Ishikawa (cell line): ENCODE measurements around the gene TMEM53.

Experiments
- CEBPB ChIP-seq: IDR thresholded peaks from 2 replicates; pipeline ENCODE4 v1.6.1; 2012
- CREB1 ChIP-seq: IDR thresholded peaks from 2 replicates; pipeline ENCODE4 v1.6.1; 2012; ENCODE audit warnings: low read depth
- EGR1 ChIP-seq: IDR thresholded peaks from 2 replicates; pipeline ENCODE4 v1.6.1; 2012
- EP300 ChIP-seq: IDR thresholded peaks from 2 replicates; pipeline ENCODE4 v1.6.1; 2012; ENCODE audit warnings: borderline replicate concordance
- FOXM1 ChIP-seq: IDR thresholded peaks from 2 replicates; pipeline ENCODE4 v1.6.1; 2012; ENCODE audit warnings: low read depth, borderline replicate concordance
- NFIC ChIP-seq: IDR thresholded peaks from 2 replicates; pipeline ENCODE4 v1.6.1; 2012
- RAD21 ChIP-seq: IDR thresholded peaks from 2 replicates; pipeline ENCODE4 v1.6.1; 2012; ENCODE audit warnings: low read depth
- TAF1 ChIP-seq: IDR thresholded peaks from 2 replicates; pipeline ENCODE4 v1.6.1; 2012; ENCODE audit warnings: low read depth, mild to moderate bottlenecking
- TCF12 ChIP-seq: IDR thresholded peaks from 2 replicates; pipeline ENCODE4 v1.6.1; 2012; ENCODE audit warnings: low read depth
- TEAD4 ChIP-seq: IDR thresholded peaks from 2 replicates; pipeline ENCODE4 v1.6.1; 2012
- USF1 ChIP-seq: IDR thresholded peaks from 2 replicates; pipeline ENCODE4 v1.6.1; 2012
- YY1 ChIP-seq: IDR thresholded peaks from 2 replicates; pipeline ENCODE4 v1.6.1; 2012; ENCODE audit warnings: low read depth
- ZBTB7A ChIP-seq: IDR thresholded peaks from 2 replicates; pipeline ENCODE4 v1.6.1; 2012; ENCODE audit warnings: low read depth
- TF ChIP-seq, protein P1 (sequence below): IDR thresholded peaks from 2 replicates; pipeline ENCODE4 v1.6.1; 2012; ENCODE audit warnings: low read depth, mild to moderate bottlenecking

GRCh38 chr1:44684525-44684924 lies 10.2 kb upstream of the TMEM53 start:
- TF ChIP-seq RAD21, result no peak
- TF ChIP-seq FOXM1, result no peak
- TF ChIP-seq TEAD4, result no peak
- no peak for TF ChIP-seq EGR1
- no peak for TF ChIP-seq USF1
- TF ChIP-seq, protein P1, sequence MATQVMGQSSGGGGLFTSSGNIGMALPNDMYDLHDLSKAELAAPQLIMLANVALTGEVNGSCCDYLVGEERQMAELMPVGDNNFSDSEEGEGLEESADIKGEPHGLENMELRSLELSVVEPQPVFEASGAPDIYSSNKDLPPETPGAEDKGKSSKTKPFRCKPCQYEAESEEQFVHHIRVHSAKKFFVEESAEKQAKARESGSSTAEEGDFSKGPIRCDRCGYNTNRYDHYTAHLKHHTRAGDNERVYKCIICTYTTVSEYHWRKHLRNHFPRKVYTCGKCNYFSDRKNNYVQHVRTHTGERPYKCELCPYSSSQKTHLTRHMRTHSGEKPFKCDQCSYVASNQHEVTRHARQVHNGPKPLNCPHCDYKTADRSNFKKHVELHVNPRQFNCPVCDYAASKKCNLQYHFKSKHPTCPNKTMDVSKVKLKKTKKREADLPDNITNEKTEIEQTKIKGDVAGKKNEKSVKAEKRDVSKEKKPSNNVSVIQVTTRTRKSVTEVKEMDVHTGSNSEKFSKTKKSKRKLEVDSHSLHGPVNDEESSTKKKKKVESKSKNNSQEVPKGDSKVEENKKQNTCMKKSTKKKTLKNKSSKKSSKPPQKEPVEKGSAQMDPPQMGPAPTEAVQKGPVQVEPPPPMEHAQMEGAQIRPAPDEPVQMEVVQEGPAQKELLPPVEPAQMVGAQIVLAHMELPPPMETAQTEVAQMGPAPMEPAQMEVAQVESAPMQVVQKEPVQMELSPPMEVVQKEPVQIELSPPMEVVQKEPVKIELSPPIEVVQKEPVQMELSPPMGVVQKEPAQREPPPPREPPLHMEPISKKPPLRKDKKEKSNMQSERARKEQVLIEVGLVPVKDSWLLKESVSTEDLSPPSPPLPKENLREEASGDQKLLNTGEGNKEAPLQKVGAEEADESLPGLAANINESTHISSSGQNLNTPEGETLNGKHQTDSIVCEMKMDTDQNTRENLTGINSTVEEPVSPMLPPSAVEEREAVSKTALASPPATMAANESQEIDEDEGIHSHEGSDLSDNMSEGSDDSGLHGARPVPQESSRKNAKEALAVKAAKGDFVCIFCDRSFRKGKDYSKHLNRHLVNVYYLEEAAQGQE, result no peak
- no peak for TF ChIP-seq YY1
- no peak for TF ChIP-seq CEBPB
- TF ChIP-seq NFIC, result no peak
- no peak for TF ChIP-seq CREB1
- TF ChIP-seq TCF12, result no peak
- no peak for TF ChIP-seq EP300
- no peak for TF ChIP-seq TAF1
- no peak for TF ChIP-seq ZBTB7A
